Measurements from ENCODE around the gene MRPL18.

MRPL18 gene

DNA sequence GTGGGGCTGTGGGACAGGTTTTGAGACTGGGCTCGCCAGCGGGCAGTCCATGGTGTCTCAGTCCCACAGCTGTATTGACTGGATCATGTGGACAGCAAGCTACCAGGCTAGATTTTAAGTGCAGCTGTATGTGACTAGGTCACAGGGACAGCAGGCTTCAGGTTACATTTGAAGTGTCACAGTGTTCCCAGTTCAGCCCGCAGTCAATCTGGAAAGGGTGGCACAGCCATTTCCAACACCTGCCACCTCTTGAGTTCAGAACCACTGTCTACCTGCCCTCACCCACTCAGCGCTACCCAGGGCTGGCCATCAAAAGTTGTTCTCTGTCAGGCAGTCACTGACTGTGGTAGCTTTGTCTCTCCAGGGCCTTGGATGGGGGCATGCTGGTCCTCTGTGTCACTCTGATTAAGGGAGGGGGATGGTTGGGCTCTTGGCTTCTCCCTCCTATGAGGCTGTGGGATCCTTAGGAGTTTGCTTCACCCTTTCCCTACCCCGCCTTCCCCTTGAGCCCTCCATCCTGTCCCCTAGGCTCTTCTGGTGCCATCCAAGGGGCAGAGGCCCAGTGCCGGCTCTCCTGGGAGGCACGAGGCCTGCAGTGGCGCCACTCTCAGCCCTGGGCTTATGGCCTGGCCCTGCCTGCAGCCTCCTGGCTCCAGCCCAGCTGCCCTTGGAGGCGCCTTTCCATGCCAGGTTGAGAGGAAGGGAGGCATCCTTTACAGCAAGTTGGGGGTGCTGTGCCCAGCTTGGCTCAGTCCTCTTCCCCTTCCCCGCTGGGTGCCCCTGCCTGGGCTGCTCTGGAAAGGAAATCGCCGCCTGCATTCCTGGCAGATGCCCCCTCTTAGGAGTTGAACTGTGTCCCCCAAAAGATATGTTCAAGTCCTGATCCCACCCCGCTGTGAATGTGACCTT, 54.7 kb downstream of the MRPL18 start:
- DNase-seq, result no peak
